ENCODE results near the gene PSMA2. TPM values are rescaled to one million over a fixed set of nuclear protein-coding genes. Genes with fewer than 3 reads are reported as not detected.

PSMA2 gene
- total RNA-seq = 100 to 1,000 TPM in 1 of 2 donors, 10 to 100 TPM in 1; 65.8 to 111 TPM
- polyA plus RNA-seq (ENCODE audit: insufficient read length in 6 of 6) = 100 to 1,000 TPM; 126 to 159 (median 143) TPM
- long read RNA-seq, donor 1, transcript PSMA2-201 (8 exons, 1,487 nt) = major isoform, 204 of 290 reads
- long read RNA-seq, donor 1, partial matches to known transcripts = 86 of 290 reads
- long read RNA-seq, donor 1, other reads (novel, unspliced or antisense) = 0 of 290 reads
- long read RNA-seq, donor 2, transcript PSMA2-201 (8 exons, 1,487 nt) = major isoform, 125 of 180 reads
- long read RNA-seq, donor 2, partial matches to known transcripts = 54 of 180 reads
- long read RNA-seq, donor 2, other reads (novel, unspliced or antisense) = 0 of 180 reads
- long read RNA-seq, donor 3, transcript PSMA2-201 (8 exons, 1,487 nt) = major isoform, 170 of 258 reads
- long read RNA-seq, donor 3, partial matches to known transcripts = 88 of 258 reads
- long read RNA-seq, donor 3, other reads (novel, unspliced or antisense) = 0 of 258 reads
- long read RNA-seq, donor 4, transcript PSMA2-201 (8 exons, 1,487 nt) = major isoform, 102 of 110 reads
- long read RNA-seq, donor 4, partial matches to known transcripts = 7 of 110 reads
- long read RNA-seq, donor 4, other reads (novel, unspliced or antisense) = 0 of 110 reads
- long read RNA-seq, donor 5, transcript PSMA2-201 (8 exons, 1,487 nt) = major isoform, 135 of 196 reads
- long read RNA-seq, donor 5, partial matches to known transcripts = 61 of 196 reads
- long read RNA-seq, donor 5, other reads (novel, unspliced or antisense) = 0 of 196 reads
- long read RNA-seq, donor 6, transcript PSMA2-201 (8 exons, 1,487 nt) = major isoform, 249 of 363 reads
- long read RNA-seq, donor 6, partial matches to known transcripts = 113 of 363 reads
- long read RNA-seq, donor 6, other reads (novel, unspliced or antisense) = 0 of 363 reads
- long read RNA-seq, donor 7, transcript PSMA2-201 (8 exons, 1,487 nt) = major isoform, 74 of 220 reads
- long read RNA-seq, donor 7, partial matches to known transcripts = 55 of 220 reads
- long read RNA-seq, donor 7, other reads (novel, unspliced or antisense) = 91 of 220 reads
- long read RNA-seq, donor 8, transcript PSMA2-201 (8 exons, 1,487 nt) = major isoform, 67 of 95 reads
- long read RNA-seq, donor 8, partial matches to known transcripts = 28 of 95 reads
- long read RNA-seq, donor 8, other reads (novel, unspliced or antisense) = 0 of 95 reads
- long read RNA-seq, donor 9 = 0 reads
- long read RNA-seq, donor 10, transcript PSMA2-201 (8 exons, 1,487 nt) = major isoform, 174 of 180 reads
- long read RNA-seq, donor 10, partial matches to known transcripts = 3 of 180 reads
- long read RNA-seq, donor 10, other reads (novel, unspliced or antisense) = 0 of 180 reads
- long read RNA-seq, donor 11, transcript PSMA2-201 (8 exons, 1,487 nt) = major isoform, 132 of 186 reads
- long read RNA-seq, donor 11, partial matches to known transcripts = 54 of 186 reads
- long read RNA-seq, donor 11, other reads (novel, unspliced or antisense) = 0 of 186 reads
- long read RNA-seq, donor 12, transcript PSMA2-201 (8 exons, 1,487 nt) = major isoform, 96 of 131 reads
- long read RNA-seq, donor 12, partial matches to known transcripts = 34 of 131 reads
- long read RNA-seq, donor 12, other reads (novel, unspliced or antisense) = 0 of 131 reads

- Histone ChIP-seq H3K27ac (peak within 1 kb of the TSS; percentile 77 to 79), H3K27me3 (no peaks in the 10 kb centered on the region), H3K4me3 (peak within 1 kb of the TSS; percentile 82 to 90), H3K9me3 (no peaks in the 10 kb centered on the region), H3K36me3 (peaks cover 0 to 20% of the 10 kb centered on the region in 2 donors), H3K4me1 (peaks cover 11 to 51% of the 10 kb centered on the region in 2 donors)
- TF ChIP-seq CTCF (IDR thresholded peaks at IDR 0.05) = no peak
- peak; percentile 99 for ATAC-seq
- peak; percentile 94 to 97 (median 96) for DNase-seq
- intact Hi-C loops (cut with DNase I) = no loop called here
Measured at GRCh38 chr7:42931834-42932651, at the start of gene PSMA2, which contains the start of gene MRPL32. PSMA2 (minus strand) TSS chr7:42932174; CDS start chr7:42932158, 16 bp downstream. MRPL32 (plus strand) TSS chr7:42932376; CDS start chr7:42932387, 11 bp downstream.

GRCh38 chr7:42981601-42982000 is 49.6 kb upstream of the PSMA2 start:
- Histone ChIP-seq H3K27me3 (no peaks in the 10 kb centered on the region), H3K27ac (no peak overlapping the region), H3K4me3 (no peak overlapping the region), H3K36me3 (no peaks in the 10 kb centered on the region), H3K4me1 (no peaks in the 10 kb centered on the region), H3K9me3 (peaks cover 0 to 13% of the 10 kb centered on the region in 2 donors)
- ATAC-seq = no peak
- no peak for TF ChIP-seq CTCF (IDR thresholded peaks at IDR 0.05)
- DNase-seq = no peak
- intact Hi-C loops (cut with DNase I) = no loop called here

DNA sequence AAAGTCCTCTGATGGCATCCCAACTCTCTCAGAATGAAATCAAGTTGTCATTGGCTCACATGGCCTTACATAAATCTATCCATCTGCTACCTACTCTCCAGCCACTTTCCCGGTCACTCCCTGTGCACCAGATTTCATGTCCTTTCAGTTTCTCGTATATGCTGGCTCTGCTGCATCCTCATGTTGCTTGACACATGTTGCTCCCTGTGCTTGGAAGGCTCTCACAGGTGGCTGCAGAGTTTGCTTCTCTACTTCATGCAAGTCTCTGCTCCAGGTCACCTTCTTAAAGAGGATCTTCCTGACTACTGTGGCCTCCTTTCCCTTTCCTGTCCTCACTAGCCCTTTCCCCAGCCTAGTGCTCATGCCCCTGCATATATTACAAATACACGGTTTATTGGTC is 48.5 kb upstream of the PSMA2 start:
- Histone ChIP-seq H3K27me3 (no peaks in the 10 kb centered on the region), H3K4me1 (no peaks in the 10 kb centered on the region), H3K4me3 (no peak overlapping the region), H3K9me3 (peaks cover 0 to 13% of the 10 kb centered on the region in 2 donors), H3K36me3 (no peaks in the 10 kb centered on the region), H3K27ac (no peak overlapping the region)
- no peak for DNase-seq
- intact Hi-C loops (cut with DNase I) = no loop called here
- no peak for TF ChIP-seq CTCF (IDR thresholded peaks at IDR 0.05)
- no peak for ATAC-seq

DNA sequence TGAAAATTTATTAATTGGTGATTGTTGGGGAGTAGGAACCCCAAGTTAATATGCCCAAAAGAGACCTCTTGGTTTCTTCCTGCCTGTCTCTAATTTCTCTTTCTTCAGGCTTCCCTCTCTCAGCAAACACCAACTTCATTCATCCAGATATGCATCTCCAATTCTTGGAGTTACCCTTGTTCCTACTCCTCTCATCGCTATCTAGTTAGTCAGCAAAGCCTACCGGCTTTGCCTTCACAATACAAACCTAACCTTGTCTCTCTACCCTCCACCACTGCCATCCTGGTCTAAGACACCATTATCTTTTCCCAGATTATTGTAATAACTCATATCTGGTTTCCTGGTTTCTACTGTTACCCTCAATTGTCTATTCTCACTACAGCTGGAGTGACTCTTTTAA is 48.1 kb upstream of the PSMA2 start:
- TF ChIP-seq CTCF (IDR thresholded peaks at IDR 0.05) = no peak
- intact Hi-C loops (cut with DNase I) = no loop called here
- H3K36me3 ChIP-seq = no peaks in the 10 kb centered on the region

More for the DNA sequence above, 48.1 kb upstream of the PSMA2 start:
- no peaks in the 10 kb centered on the region for H3K27me3 ChIP-seq
- no peak overlapping the region for H3K27ac ChIP-seq
- ATAC-seq (no peak), DNase-seq (no peak)
- no peak overlapping the region for H3K4me3 ChIP-seq
- H3K4me1 ChIP-seq = no peaks in the 10 kb centered on the region
- peaks cover 0 to 13% of the 10 kb centered on the region in 2 donors for H3K9me3 ChIP-seq
